Measurements from ENCODE around the gene USHBP1.

DNA sequence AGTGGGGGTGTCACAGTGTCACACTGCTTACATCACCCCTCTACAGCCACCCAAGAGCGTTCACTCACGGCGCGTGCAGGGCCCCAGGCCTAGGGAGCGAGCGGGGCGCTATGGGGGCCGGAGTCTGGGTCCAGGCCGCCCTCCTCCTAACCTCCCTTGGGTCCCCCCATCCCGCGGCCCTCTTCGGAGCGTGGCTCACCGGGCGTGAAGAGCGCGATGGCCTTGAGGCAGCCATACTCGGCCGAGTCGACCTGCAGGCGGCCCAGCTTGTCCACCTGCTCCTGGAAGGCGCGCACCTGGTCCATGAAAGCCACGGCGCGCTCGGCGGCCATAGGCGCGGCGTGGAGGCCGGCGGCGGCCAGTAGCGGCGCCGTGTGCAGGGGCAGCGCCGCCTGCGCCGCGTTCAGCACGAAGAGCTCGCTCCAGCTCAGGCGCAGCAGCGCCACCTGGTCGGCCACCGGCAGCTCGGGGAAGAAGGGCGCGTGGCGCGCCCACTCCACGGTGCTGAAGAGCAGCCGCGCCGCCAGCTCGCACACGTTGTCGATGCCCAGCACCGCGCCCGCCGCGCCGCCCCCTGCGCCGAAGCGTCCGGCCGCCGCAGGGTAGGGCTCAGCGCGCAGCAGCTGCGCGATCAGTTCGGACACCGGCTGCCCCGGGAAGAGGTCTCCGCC, 29.1 kb downstream of the USHBP1 start:
- TF ChIP-seq, protein P1, sequence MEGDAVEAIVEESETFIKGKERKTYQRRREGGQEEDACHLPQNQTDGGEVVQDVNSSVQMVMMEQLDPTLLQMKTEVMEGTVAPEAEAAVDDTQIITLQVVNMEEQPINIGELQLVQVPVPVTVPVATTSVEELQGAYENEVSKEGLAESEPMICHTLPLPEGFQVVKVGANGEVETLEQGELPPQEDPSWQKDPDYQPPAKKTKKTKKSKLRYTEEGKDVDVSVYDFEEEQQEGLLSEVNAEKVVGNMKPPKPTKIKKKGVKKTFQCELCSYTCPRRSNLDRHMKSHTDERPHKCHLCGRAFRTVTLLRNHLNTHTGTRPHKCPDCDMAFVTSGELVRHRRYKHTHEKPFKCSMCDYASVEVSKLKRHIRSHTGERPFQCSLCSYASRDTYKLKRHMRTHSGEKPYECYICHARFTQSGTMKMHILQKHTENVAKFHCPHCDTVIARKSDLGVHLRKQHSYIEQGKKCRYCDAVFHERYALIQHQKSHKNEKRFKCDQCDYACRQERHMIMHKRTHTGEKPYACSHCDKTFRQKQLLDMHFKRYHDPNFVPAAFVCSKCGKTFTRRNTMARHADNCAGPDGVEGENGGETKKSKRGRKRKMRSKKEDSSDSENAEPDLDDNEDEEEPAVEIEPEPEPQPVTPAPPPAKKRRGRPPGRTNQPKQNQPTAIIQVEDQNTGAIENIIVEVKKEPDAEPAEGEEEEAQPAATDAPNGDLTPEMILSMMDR (IDR thresholded peaks at IDR 0.05 in 2 of 3, conservative IDR thresholded peaks at IDR 0.05 in 1 of 3; ENCODE audit: borderline replicate concordance in 1 of 3, insufficient read depth in 1 of 3, low read depth in 2 of 3, low read length in 2 of 3) = peak in 1 of 3 experiments; percentile 21; a peak in 1 of 6 replicates
- TF ChIP-seq POLR2A (IDR thresholded peaks at IDR 0.05; ENCODE audit: borderline replicate concordance, extremely low read depth, insufficient read depth, insufficient read length) (peak; percentile 29), EZH2 (IDR thresholded peaks at IDR 0.05) (no peak), YY1 (IDR thresholded peaks at IDR 0.05; ENCODE audit: extremely low read depth, insufficient replicate concordance, low read depth, low read length) (peak; percentile 26), POLR2AphosphoS5 (IDR thresholded peaks at IDR 0.05; ENCODE audit: low read depth, low read length) (peak; percentile 13; the same call in 1 of the 2 replicates), ZFX (IDR thresholded peaks at IDR 0.05) (peak; percentile 88), ZNF274 (IDR thresholded peaks at IDR 0.05; ENCODE audit: low read depth, low read length) (no peak), ELF1 (IDR thresholded peaks at IDR 0.05; ENCODE audit: borderline replicate concordance, low read depth) (no peak)
- TF ChIP-seq, protein P2, sequence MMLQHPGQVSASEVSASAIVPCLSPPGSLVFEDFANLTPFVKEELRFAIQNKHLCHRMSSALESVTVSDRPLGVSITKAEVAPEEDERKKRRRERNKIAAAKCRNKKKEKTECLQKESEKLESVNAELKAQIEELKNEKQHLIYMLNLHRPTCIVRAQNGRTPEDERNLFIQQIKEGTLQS (IDR thresholded peaks at IDR 0.05) = no peak
- TF ChIP-seq, protein P3, sequence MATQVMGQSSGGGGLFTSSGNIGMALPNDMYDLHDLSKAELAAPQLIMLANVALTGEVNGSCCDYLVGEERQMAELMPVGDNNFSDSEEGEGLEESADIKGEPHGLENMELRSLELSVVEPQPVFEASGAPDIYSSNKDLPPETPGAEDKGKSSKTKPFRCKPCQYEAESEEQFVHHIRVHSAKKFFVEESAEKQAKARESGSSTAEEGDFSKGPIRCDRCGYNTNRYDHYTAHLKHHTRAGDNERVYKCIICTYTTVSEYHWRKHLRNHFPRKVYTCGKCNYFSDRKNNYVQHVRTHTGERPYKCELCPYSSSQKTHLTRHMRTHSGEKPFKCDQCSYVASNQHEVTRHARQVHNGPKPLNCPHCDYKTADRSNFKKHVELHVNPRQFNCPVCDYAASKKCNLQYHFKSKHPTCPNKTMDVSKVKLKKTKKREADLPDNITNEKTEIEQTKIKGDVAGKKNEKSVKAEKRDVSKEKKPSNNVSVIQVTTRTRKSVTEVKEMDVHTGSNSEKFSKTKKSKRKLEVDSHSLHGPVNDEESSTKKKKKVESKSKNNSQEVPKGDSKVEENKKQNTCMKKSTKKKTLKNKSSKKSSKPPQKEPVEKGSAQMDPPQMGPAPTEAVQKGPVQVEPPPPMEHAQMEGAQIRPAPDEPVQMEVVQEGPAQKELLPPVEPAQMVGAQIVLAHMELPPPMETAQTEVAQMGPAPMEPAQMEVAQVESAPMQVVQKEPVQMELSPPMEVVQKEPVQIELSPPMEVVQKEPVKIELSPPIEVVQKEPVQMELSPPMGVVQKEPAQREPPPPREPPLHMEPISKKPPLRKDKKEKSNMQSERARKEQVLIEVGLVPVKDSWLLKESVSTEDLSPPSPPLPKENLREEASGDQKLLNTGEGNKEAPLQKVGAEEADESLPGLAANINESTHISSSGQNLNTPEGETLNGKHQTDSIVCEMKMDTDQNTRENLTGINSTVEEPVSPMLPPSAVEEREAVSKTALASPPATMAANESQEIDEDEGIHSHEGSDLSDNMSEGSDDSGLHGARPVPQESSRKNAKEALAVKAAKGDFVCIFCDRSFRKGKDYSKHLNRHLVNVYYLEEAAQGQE (IDR thresholded peaks at IDR 0.05; ENCODE audit: low read depth) = no peak

Measured in HCT116 (cell line).